ENCODE results near the gene FBXW8.

GRCh38 chr12:116926283-116927243 is 15.8 kb downstream of the FBXW8 start:
- TF ChIP-seq, protein P1, sequence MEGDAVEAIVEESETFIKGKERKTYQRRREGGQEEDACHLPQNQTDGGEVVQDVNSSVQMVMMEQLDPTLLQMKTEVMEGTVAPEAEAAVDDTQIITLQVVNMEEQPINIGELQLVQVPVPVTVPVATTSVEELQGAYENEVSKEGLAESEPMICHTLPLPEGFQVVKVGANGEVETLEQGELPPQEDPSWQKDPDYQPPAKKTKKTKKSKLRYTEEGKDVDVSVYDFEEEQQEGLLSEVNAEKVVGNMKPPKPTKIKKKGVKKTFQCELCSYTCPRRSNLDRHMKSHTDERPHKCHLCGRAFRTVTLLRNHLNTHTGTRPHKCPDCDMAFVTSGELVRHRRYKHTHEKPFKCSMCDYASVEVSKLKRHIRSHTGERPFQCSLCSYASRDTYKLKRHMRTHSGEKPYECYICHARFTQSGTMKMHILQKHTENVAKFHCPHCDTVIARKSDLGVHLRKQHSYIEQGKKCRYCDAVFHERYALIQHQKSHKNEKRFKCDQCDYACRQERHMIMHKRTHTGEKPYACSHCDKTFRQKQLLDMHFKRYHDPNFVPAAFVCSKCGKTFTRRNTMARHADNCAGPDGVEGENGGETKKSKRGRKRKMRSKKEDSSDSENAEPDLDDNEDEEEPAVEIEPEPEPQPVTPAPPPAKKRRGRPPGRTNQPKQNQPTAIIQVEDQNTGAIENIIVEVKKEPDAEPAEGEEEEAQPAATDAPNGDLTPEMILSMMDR (conservative IDR thresholded peaks at IDR 0.05), result no peak
- TF ChIP-seq ZFX (IDR thresholded peaks at IDR 0.05), result no peak
